LNCAP (cell line): ENCODE results near the gene FHIT.

Experiments used
- CTCF ChIP-seq: fragments of 450-650 bp; IDR thresholded peaks from 2 replicates; pipeline ENCODE4 v1.5.1; 2017; ENCODE audit warnings: mild to moderate bottlenecking

The FHIT gene

GRCh38 chr3:60979461-60980341 lies 271.6 kb downstream of the FHIT start:
- TF ChIP-seq CTCF = no peak

- no peak for TF ChIP-seq CTCF
Observed at GRCh38 chr3:60973321-60973720, 277.9 kb downstream of the FHIT start.

- TF ChIP-seq CTCF = no peak
Observed at GRCh38 chr3:60972599-60972998, 278.7 kb downstream of the FHIT start.

- TF ChIP-seq CTCF = no peak
Observed at GRCh38 chr3:60970850-60971249, 280.4 kb downstream of the FHIT start.

- no peak for TF ChIP-seq CTCF
Observed at GRCh38 chr3:60967141-60967540, 284.1 kb downstream of the FHIT start.

- no peak for TF ChIP-seq CTCF
Observed at GRCh38 chr3:60957541-60957940, 293.7 kb downstream of the FHIT start.

- TF ChIP-seq CTCF = no peak
Observed at GRCh38 chr3:60956729-60957128, 294.5 kb downstream of the FHIT start.
